Ishikawa (cell line): ENCODE data around the gene MC5R.

Source experiments
- CEBPB ChIP-seq: IDR thresholded peaks from 2 replicates; pipeline ENCODE4 v1.6.1; 2012
- CREB1 ChIP-seq: IDR thresholded peaks from 2 replicates; pipeline ENCODE4 v1.6.1; 2012; ENCODE audit warnings: low read depth
- EGR1 ChIP-seq: IDR thresholded peaks from 2 replicates; pipeline ENCODE4 v1.6.1; 2012
- EP300 ChIP-seq: IDR thresholded peaks from 2 replicates; pipeline ENCODE4 v1.6.1; 2012; ENCODE audit warnings: borderline replicate concordance
- FOXM1 ChIP-seq: IDR thresholded peaks from 2 replicates; pipeline ENCODE4 v1.6.1; 2012; ENCODE audit warnings: low read depth, borderline replicate concordance
- NFIC ChIP-seq: IDR thresholded peaks from 2 replicates; pipeline ENCODE4 v1.6.1; 2012
- RAD21 ChIP-seq: IDR thresholded peaks from 2 replicates; pipeline ENCODE4 v1.6.1; 2012; ENCODE audit warnings: low read depth
- TAF1 ChIP-seq: IDR thresholded peaks from 2 replicates; pipeline ENCODE4 v1.6.1; 2012; ENCODE audit warnings: low read depth, mild to moderate bottlenecking
- TCF12 ChIP-seq: IDR thresholded peaks from 2 replicates; pipeline ENCODE4 v1.6.1; 2012; ENCODE audit warnings: low read depth
- TEAD4 ChIP-seq: IDR thresholded peaks from 2 replicates; pipeline ENCODE4 v1.6.1; 2012
- YY1 ChIP-seq: IDR thresholded peaks from 2 replicates; pipeline ENCODE4 v1.6.1; 2012; ENCODE audit warnings: low read depth
- ZBTB7A ChIP-seq: IDR thresholded peaks from 2 replicates; pipeline ENCODE4 v1.6.1; 2012; ENCODE audit warnings: low read depth
- TF ChIP-seq, protein P1 (sequence below): IDR thresholded peaks from 2 replicates; pipeline ENCODE4 v1.6.1; 2012
- TF ChIP-seq, protein P2 (sequence below): IDR thresholded peaks from 2 replicates; pipeline ENCODE4 v1.6.1; 2012; ENCODE audit warnings: low read depth, mild to moderate bottlenecking
- TF ChIP-seq, protein P3 (sequence below): IDR thresholded peaks from 2 replicates; pipeline ENCODE4 v1.6.1; 2012

The MC5R gene

DNA sequence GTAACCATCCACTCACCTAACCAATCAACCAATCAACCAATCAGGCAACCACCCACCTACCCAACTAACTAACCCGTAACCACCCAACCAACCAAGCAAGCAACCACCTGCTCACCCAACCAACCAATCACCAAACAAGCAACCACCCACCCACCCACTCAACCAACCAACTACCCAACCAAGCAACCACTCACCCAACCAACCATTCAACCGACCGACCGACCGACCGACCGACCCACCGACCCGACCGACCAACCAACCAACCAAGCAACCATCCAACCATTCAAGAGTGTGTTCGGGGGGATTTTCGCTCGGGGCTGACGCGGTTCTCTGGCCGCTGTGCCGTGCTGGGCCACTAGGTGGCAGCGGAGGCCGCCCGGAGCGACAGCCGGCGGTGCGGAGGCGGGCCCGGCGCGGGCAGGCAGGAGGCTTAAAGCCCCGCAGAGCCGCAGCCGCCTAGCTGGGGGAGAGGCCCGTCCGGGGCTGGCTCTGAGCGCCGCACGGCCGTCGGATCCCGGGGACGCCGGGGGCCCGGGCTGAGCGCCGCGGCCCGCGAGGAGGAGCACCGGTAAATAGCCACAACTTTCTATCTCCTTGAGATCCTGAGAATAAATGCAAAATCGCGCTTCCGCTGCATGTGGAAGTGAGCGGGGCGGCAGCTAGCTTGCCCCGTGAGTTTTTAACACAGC, at the start of gene MC5R:
Gene MC5R, plus strand, starts transcription at position 443 of the 689 bp plus-strand sequence. CDS start 1,617 bp downstream, outside the sequence.
- TF ChIP-seq, protein P1, sequence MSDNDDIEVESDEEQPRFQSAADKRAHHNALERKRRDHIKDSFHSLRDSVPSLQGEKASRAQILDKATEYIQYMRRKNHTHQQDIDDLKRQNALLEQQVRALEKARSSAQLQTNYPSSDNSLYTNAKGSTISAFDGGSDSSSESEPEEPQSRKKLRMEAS, result 0 out of 2 replicates have a peak, but pooled peaks have one; percentile 4
- TF ChIP-seq EGR1, result peak; percentile 82
- TF ChIP-seq TEAD4, result no peak
- TF ChIP-seq RAD21, result peak; percentile 82

DNA sequence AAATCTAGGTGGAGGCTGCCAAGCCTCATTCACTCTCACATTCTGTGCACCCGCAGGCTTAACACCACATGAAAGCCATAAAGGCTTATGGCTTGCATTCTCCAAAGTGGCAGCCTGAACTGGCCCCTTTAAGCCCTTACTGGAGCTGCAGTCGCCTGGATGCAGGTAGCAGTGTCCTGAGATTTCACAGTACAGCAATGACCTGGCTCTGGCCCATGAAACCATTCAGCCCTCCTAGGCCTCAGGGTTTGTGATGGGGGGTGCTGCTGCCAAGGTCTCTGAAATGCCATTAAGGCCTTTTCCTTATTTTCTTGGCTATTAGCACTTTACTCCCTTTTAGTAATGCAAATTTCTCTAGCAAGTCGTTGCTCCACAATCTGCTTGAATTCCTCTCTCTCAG, 48.9 kb upstream of the MC5R start:
- TF ChIP-seq FOXM1, result no peak
- TF ChIP-seq TCF12, result no peak
- no peak for TF ChIP-seq NFIC
- TF ChIP-seq, protein P2, sequence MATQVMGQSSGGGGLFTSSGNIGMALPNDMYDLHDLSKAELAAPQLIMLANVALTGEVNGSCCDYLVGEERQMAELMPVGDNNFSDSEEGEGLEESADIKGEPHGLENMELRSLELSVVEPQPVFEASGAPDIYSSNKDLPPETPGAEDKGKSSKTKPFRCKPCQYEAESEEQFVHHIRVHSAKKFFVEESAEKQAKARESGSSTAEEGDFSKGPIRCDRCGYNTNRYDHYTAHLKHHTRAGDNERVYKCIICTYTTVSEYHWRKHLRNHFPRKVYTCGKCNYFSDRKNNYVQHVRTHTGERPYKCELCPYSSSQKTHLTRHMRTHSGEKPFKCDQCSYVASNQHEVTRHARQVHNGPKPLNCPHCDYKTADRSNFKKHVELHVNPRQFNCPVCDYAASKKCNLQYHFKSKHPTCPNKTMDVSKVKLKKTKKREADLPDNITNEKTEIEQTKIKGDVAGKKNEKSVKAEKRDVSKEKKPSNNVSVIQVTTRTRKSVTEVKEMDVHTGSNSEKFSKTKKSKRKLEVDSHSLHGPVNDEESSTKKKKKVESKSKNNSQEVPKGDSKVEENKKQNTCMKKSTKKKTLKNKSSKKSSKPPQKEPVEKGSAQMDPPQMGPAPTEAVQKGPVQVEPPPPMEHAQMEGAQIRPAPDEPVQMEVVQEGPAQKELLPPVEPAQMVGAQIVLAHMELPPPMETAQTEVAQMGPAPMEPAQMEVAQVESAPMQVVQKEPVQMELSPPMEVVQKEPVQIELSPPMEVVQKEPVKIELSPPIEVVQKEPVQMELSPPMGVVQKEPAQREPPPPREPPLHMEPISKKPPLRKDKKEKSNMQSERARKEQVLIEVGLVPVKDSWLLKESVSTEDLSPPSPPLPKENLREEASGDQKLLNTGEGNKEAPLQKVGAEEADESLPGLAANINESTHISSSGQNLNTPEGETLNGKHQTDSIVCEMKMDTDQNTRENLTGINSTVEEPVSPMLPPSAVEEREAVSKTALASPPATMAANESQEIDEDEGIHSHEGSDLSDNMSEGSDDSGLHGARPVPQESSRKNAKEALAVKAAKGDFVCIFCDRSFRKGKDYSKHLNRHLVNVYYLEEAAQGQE, result no peak
- no peak for TF ChIP-seq TEAD4
- TF ChIP-seq, protein P3, sequence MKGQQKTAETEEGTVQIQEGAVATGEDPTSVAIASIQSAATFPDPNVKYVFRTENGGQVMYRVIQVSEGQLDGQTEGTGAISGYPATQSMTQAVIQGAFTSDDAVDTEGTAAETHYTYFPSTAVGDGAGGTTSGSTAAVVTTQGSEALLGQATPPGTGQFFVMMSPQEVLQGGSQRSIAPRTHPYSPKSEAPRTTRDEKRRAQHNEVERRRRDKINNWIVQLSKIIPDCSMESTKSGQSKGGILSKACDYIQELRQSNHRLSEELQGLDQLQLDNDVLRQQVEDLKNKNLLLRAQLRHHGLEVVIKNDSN, result no peak
- TF ChIP-seq RAD21, result no peak
- TF ChIP-seq EP300, result no peak
- TF ChIP-seq EGR1, result no peak
- TF ChIP-seq CREB1, result no peak
- TF ChIP-seq YY1, result no peak
- TF ChIP-seq, protein P1, result no peak

DNA sequence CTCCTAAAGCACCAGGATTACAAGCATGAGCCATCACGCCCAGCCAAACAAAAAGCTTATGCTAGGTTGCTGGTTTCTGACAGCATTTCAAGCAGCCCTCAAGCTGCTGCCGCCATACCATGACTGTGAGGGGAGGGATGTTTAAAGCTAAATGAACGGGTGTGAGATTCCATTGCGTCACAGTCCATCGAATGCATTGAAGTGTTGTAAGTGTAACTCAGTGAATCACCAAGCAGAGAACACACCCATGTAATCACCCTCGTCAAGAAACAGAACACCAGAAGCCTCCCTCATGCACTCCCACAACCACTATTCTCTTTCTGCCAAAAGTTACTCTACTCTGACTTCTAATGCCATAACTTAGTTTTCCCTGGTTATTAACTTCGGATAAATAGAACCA, 32.8 kb upstream of the MC5R start:
- no peak for TF ChIP-seq TEAD4
- TF ChIP-seq YY1, result no peak
- peak; percentile 51 for TF ChIP-seq CEBPB
- TF ChIP-seq, protein P1, result peak; percentile 49; the same call in 1 of the 2 replicates

DNA sequence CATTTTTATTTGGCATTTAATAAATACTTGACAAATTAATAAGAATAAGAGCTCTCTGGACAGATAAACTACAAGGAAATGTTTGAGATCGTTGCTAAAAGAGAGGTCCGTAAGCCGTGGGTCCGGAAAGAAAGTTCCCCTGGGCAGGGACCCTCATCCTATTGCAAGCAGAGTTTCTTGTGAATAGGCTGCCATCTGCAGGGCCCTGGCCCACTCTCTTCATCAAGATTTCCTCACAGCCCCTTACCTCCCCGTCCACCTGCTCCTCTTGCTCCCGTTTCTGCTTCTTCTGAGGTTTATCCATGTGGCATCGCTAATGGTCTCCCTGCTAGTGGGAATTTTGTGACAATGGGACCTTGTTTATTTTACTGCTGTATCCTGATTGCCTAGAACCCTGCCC, 30.1 kb upstream of the MC5R start:
- TF ChIP-seq RAD21 (peak; percentile 16), NFIC (no peak), TCF12 (no peak)

DNA sequence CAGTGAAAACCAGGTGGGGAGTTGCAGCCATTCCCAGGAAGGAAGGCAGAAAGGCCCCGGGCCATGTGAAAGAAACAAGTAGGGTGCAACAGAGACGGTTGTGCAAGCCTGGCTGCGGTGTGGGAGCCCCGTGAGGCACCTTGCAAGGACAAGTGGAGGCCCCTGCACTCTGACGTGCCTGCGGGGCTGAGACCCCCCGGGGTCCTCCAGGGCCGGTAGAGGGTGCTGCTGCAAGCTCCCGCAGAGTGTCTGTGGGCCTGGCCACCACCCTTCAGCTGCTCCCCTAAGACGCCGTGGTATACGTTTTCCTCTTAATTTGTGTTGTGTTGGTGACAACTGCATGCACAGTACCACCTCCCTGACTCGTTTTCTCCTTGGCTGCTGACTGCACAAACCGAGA, 27.4 kb upstream of the MC5R start:
- TF ChIP-seq, protein P1, result 0 out of 2 replicates have a peak, but pooled peaks have one; percentile 12
- no peak for TF ChIP-seq CREB1

DNA sequence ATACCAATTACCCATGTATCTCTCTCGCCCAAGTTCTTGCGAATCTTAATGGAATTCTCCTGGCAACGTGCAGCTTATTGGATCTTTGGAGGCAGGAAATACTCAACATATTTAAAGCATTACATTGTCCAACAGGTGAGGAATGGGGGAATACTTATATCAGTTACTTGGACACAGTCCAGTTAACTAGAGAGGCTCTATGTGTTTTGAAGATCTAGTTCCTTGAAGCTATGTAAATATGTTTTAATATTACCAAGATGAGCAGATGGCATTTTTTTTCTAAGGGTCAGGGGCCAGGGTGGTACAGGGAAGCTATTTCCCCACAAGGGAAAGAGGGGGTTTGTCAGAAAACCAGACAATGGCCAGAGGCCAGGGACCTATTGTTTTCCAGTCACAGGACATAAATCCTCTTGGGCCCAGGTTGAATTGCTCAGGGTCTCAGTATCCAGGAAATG, 26.8 kb upstream of the MC5R start:
- TF ChIP-seq CREB1, result no peak
- TF ChIP-seq, protein P1, result peak; percentile 55; the same call in 1 of the 2 replicates
- TF ChIP-seq NFIC, result peak; percentile 92
- TF ChIP-seq FOXM1, result peak; percentile 81; the same call in 1 of the 2 replicates
- peak; percentile 90 for TF ChIP-seq TEAD4
- TF ChIP-seq TAF1, result no peak
- no peak for TF ChIP-seq CEBPB
- peak; percentile 87 for TF ChIP-seq EP300
- peak; percentile 5; the same call in 1 of the 2 replicates for TF ChIP-seq RAD21
- no peak for TF ChIP-seq EGR1
- TF ChIP-seq, protein P3, result no peak
- TF ChIP-seq, protein P2, result no peak
- no peak for TF ChIP-seq YY1
- peak; percentile 93 for TF ChIP-seq TCF12
- no peak for TF ChIP-seq ZBTB7A
